Esophagus muscularis mucosa (tissue), 4 donors: ENCODE results near the gene TMED5.

Experiments used
- CTCF ChIP-seq, 3 experiments: fragments of 200-600 bp in 2 of 3; fragments of 450-650 bp in 1 of 3; sonication (generic) in 2 of 3; IDR thresholded peaks; one replicate each; pipeline ENCODE4 v1.5.1; 2017 to 2019; ENCODE audit warnings: antibody characterized with exemption in 3 of 3, mild to moderate bottlenecking in 2 of 3, moderate library complexity in 1 of 3
- EP300 ChIP-seq: sonication (generic); formaldehyde crosslinking; IDR thresholded peaks from one replicate; pipeline ENCODE4 v1.6.1; 2017; ENCODE audit warnings: antibody characterized with exemption
- POLR2A ChIP-seq: fragments of 450-650 bp; IDR thresholded peaks from one replicate; pipeline ENCODE4 v1.6.1; 2017; ENCODE audit warnings: antibody characterized with exemption, moderate library complexity, mild to moderate bottlenecking, low read depth
- POLR2AphosphoS5 ChIP-seq, 2 donors: sonication (generic); formaldehyde crosslinking; IDR thresholded peaks; one replicate each; pipeline ENCODE4 v1.6.1; 2017; ENCODE audit warnings: antibody characterized with exemption in 2 of 2

GRCh38 chr1:93172778-93173177 lies 7.4 kb downstream of the TMED5 start:
- TF ChIP-seq POLR2AphosphoS5 (IDR thresholded peaks at IDR 0.05) (no peak), POLR2A (no peak), EP300 (no peak), CTCF (IDR thresholded peaks at IDR 0.05) (no peak)
